Subcutaneous abdominal adipose tissue (tissue), 5 donors: ENCODE data around the gene GRM5.
"Not testable (repeated sequence)": the region's sequence is repeated elsewhere in the genome, so short reads cannot be mapped to it uniquely, and the experiment has no call there.

ENCODE experiments used
- H3K27ac ChIP-seq: one replicate; pipeline ENCODE4 v1.7.0; 2013; ENCODE audit warnings: low read depth, mild to moderate bottlenecking, inconsistent platforms, low read length, moderate library complexity
- H3K27me3 ChIP-seq, 5 donors: one replicate each; pipeline ENCODE4 v1.7.0; 2013; ENCODE audit warnings: low read length in 5 of 5, inconsistent platforms in 1 of 5; ENCODE audit not compliant: control insufficient read depth in 5 of 5, insufficient read depth in 4 of 5
- H3K36me3 ChIP-seq, 5 donors: one replicate each; pipeline ENCODE4 v1.7.0; 2013; ENCODE audit warnings: low read length in 5 of 5; ENCODE audit not compliant: control insufficient read depth in 5 of 5, insufficient read depth in 5 of 5
- H3K4me1 ChIP-seq, 5 donors: one replicate each; pipeline ENCODE4 v1.7.0; 2013; ENCODE audit warnings: low read length in 5 of 5, mild to moderate bottlenecking in 3 of 5, moderate library complexity in 1 of 5; ENCODE audit not compliant: control insufficient read depth in 5 of 5, insufficient read depth in 5 of 5
- H3K4me3 ChIP-seq, 5 donors: one replicate each; pipeline ENCODE4 v1.7.0; 2013; ENCODE audit warnings: low read length in 5 of 5, low read depth in 1 of 5
- H3K9ac ChIP-seq, 5 donors: one replicate each; pipeline ENCODE4 v1.7.0; 2013; ENCODE audit warnings: low read length in 5 of 5, mild to moderate bottlenecking in 4 of 5, moderate library complexity in 3 of 5
- H3K9me3 ChIP-seq, 5 donors: one replicate each; pipeline ENCODE4 v1.7.0; 2013; ENCODE audit warnings: low read length in 5 of 5; ENCODE audit not compliant: control insufficient read depth in 5 of 5
- donor health status: healthy.
- donor health status: healthy.
- donor health status: healthy.
- donor health status: healthy.
- donor health status: healthy.

The GRM5 gene

DNA sequence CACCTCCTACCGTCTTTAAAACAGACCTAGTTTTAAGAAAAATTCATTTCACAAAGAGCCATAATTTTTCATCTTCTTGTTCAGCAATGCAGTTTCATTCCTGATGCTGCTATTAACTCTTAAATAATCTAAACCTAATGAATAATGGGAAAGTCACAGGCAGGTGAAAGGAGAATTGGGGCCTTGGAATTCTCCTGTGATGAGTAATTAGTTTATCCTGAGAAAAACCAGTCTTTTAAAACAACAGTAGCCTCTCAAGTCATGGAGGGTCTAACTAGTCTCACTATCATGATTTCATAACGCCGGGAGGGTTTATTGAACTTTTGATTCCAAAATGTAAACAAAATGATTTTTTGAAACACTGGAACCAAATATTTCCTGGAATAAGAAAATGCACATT is 86.8 kb downstream of the GRM5 start:
- not testable (repeated sequence) for H3K27ac ChIP-seq, H3K27me3 ChIP-seq, H3K9ac ChIP-seq, H3K9me3 ChIP-seq, H3K4me3 ChIP-seq, H3K36me3 ChIP-seq, H3K4me1 ChIP-seq

- H3K4me1 ChIP-seq, H3K27ac ChIP-seq, H3K9me3 ChIP-seq, H3K9ac ChIP-seq, H3K36me3 ChIP-seq, H3K27me3 ChIP-seq, H3K4me3 ChIP-seq: not testable (repeated sequence)
Measured at GRCh38 chr11:88975441-88975840, 90.3 kb downstream of the GRM5 start.

DNA sequence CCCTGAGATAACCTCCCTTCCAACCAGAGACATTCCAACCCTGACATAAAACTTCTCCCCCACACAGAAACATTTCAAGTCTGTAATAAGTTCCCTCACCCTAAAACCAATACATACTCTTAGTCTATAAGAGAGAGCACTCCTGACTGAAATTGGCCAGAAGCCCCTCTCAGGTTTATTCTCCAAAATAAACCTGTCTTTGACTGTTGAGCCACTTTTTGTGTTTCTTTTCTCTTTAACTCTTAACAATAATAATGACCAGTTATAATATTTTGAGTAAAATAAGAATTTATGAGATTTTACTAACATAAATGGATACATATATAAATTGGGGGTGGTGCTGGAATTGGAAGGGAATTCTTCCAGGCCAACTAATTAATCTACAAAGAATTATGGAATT is 93.6 kb downstream of the GRM5 start:
- no peaks in the 10 kb centered on the region for H3K4me1 ChIP-seq
- no peak overlapping the region for H3K9ac ChIP-seq
- no peaks in the 10 kb centered on the region for H3K9me3 ChIP-seq
- no peaks in the 10 kb centered on the region for H3K36me3 ChIP-seq
- no peak overlapping the region for H3K27ac ChIP-seq
- H3K27me3 ChIP-seq = no peaks in the 10 kb centered on the region
- H3K4me3 ChIP-seq = no peak overlapping the region

GRCh38 chr11:88961621-88962020 is 104.2 kb downstream of the GRM5 start:
- not testable (repeated sequence) for H3K36me3 ChIP-seq, H3K4me3 ChIP-seq, H3K4me1 ChIP-seq, H3K9ac ChIP-seq, H3K27me3 ChIP-seq, H3K9me3 ChIP-seq, H3K27ac ChIP-seq

DNA sequence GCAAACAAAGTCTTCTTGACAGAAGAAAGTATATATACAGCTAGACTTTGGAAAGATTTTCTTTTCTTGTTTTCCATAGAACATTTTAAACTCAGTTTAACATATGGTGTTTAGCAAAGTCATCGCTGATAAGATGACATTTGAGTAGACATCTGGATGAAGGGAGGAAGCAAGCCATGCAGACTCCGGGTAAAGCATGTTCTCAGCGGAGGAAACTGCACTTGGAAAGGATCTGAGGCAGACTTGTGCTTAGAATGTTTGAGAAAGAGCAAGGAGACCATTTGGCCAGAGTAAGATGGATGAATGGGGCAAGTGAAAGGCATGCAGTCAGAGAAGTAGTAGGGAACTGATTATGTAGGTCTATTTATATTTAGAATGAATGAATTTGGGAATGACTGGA is 105.9 kb downstream of the GRM5 start:
- not testable (repeated sequence) for H3K9ac ChIP-seq, H3K36me3 ChIP-seq, H3K9me3 ChIP-seq, H3K4me3 ChIP-seq, H3K4me1 ChIP-seq, H3K27ac ChIP-seq, H3K27me3 ChIP-seq

DNA sequence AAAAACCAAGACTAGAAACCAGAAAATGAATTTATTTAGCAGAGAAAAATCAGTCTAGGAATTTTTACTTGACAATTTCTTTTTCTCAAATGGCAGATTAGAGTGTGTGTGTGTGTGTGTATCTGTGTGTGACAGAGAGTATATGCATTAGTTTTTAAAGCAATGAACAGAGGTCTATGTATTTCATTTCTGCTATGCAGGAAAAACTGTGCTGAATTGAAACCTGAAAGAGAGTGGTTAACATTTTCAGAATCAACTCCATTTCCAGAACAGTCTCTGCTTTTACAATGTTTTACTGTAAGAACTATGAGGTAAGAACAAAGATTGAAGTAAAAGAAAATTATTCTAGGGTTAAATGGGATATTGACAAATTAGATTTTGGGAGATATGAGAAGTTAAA is 114.8 kb downstream of the GRM5 start:
- no peaks in the 10 kb centered on the region for H3K36me3 ChIP-seq
- no peaks in the 10 kb centered on the region for H3K27me3 ChIP-seq
- H3K4me1 ChIP-seq = no peaks in the 10 kb centered on the region
- no peak overlapping the region for H3K27ac ChIP-seq
- H3K9ac ChIP-seq = no peak overlapping the region
- H3K4me3 ChIP-seq = no peak overlapping the region
- H3K9me3 ChIP-seq = no peaks in the 10 kb centered on the region

- not testable (repeated sequence) for H3K36me3 ChIP-seq, H3K27me3 ChIP-seq, H3K4me3 ChIP-seq, H3K9ac ChIP-seq, H3K27ac ChIP-seq, H3K9me3 ChIP-seq, H3K4me1 ChIP-seq
Measured at GRCh38 chr11:88948908-88949307, 116.9 kb downstream of the GRM5 start.

DNA sequence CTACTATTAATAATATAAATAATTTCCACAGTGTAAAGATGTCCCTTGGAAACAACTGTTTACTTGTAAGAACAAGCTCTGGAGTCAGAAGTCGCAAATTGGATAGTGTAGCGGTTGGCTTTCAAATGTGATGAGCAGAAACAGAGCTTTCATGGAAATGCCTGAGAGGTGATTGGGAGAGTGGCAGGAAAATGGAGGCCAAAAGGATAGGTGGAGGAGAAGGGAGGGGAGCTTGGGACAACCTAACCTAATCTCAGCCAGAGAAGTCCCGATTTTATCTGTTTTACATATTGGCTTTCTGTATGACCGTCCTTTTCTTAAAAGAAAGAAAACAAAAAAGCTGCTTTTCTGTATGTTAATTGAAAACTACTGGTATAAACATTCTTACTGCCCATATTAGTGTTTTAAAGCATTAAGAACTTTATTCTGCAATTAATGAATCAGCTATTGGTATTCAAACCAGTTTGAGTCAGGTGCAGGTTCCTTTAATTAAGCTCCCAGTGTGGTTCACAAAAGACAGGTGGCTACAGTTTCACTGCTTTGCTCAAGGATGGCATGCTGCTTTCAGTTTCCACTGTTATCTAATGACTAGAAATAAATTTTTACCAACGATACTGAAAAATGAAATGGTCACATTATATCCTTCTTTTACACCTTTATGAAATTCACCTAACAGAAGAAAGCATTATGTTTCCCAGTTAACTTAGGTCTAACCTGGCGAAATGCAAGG is 117.8 kb downstream of the GRM5 start:
- H3K27me3 ChIP-seq, H3K4me1 ChIP-seq, H3K9me3 ChIP-seq, H3K4me3 ChIP-seq, H3K9ac ChIP-seq, H3K27ac ChIP-seq, H3K36me3 ChIP-seq: not testable (repeated sequence)

- H3K4me1 ChIP-seq, H3K9me3 ChIP-seq, H3K9ac ChIP-seq, H3K4me3 ChIP-seq, H3K27ac ChIP-seq, H3K36me3 ChIP-seq, H3K27me3 ChIP-seq: not testable (repeated sequence)
Measured at GRCh38 chr11:88929665-88930064, 136.1 kb downstream of the GRM5 start.

DNA sequence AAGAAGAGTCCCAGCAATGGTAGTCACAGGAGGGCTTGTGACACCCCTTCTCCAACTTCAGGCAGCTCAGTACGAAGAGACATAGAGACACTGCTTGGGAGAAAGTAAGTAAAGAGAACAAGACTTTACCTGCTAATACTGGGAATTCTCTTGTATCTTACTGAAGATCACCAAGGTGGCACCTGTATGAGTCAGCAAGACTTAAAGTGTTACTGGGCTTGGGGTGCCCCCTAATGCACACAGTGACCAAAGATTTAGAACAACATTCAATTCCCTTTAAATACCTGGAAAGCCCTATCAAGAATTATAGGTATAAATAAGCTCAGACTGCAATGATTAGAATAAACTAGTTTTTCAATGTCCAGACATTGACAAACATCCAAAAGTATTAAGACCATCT is 148.7 kb downstream of the GRM5 start:
- H3K9ac ChIP-seq, H3K9me3 ChIP-seq, H3K4me3 ChIP-seq, H3K4me1 ChIP-seq, H3K27ac ChIP-seq, H3K36me3 ChIP-seq, H3K27me3 ChIP-seq: not testable (repeated sequence)

DNA sequence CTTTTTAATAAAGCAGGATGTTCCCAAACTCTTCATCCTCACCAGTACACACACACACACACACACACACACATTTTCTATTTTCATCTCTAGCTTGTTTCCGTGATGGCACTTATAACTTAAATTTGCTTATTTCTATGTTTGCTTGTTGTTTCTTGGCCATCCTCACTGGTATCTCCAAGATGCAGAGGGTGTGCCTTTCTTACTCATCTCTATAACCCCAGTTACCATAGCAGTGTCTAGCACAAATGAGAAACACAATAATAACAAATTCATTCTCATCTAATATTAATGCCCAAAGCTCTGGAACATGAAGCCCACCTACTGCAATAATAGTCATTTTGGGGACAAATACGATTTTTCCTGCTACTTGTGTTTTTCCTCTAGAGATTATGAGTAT is 156.3 kb downstream of the GRM5 start:
- H3K36me3 ChIP-seq = no peaks in the 10 kb centered on the region
- no peaks in the 10 kb centered on the region for H3K27me3 ChIP-seq
- no peaks in the 10 kb centered on the region for H3K4me1 ChIP-seq
- H3K4me3 ChIP-seq = no peak overlapping the region
- no peaks in the 10 kb centered on the region for H3K9me3 ChIP-seq
- H3K9ac ChIP-seq = no peak overlapping the region
- H3K27ac ChIP-seq = no peak overlapping the region
